KMS-11 (cell line): ENCODE results near the gene OR2L2.
"Not testable (repeated sequence)": the region's sequence is repeated elsewhere in the genome, so short reads cannot be mapped to it uniquely, and the experiment has no call there.

Experiments
- H2AFZ ChIP-seq: fragments of 200-600 bp; sonication (generic); 2 replicates; pipeline ENCODE4 v1.6.1; 2016; ENCODE audit warnings: antibody characterized with exemption, mixed run types, low read depth
- H3K27ac ChIP-seq: fragments of 200-600 bp; sonication (generic); 2 replicates; pipeline ENCODE4 v1.6.1; 2016; ENCODE audit warnings: mild to moderate bottlenecking, mixed run types
- H3K27me3 ChIP-seq: fragments of 200-600 bp; sonication (generic); 2 replicates; pipeline ENCODE4 v1.6.1; 2017; ENCODE audit warnings: mild to moderate bottlenecking, low read depth, mixed run types, moderate library complexity; ENCODE audit not compliant: insufficient read depth
- H3K36me3 ChIP-seq: fragments of 200-600 bp; sonication (generic); 2 replicates; pipeline ENCODE4 v1.6.1; 2017; ENCODE audit warnings: mild to moderate bottlenecking, mixed run types; ENCODE audit not compliant: insufficient read depth
- H3K4me1 ChIP-seq: fragments of 200-600 bp; sonication (generic); 2 replicates; pipeline ENCODE4 v1.6.1; 2016; ENCODE audit warnings: mild to moderate bottlenecking, low read depth, mixed run types; ENCODE audit not compliant: poor library complexity, severe bottlenecking
- H3K4me2 ChIP-seq: fragments of 200-600 bp; sonication (generic); 2 replicates; pipeline ENCODE4 v1.7.0; 2016; ENCODE audit warnings: mild to moderate bottlenecking, mixed run types
- H3K4me3 ChIP-seq: fragments of 200-600 bp; sonication (generic); IDR thresholded peaks from 2 replicates; pipeline ENCODE4 v1.6.1; 2017; ENCODE audit warnings: low read depth, low read length, mixed read lengths; ENCODE audit not compliant: insufficient read depth
- H3K79me2 ChIP-seq: fragments of 200-600 bp; sonication (generic); 2 replicates; pipeline ENCODE4 v1.6.1; 2016; ENCODE audit warnings: low read depth, mixed run types; ENCODE audit not compliant: insufficient read depth
- H3K9ac ChIP-seq: fragments of 200-600 bp; sonication (generic); 2 replicates; pipeline ENCODE4 v1.6.1; 2016; ENCODE audit warnings: mild to moderate bottlenecking, mixed run types
- H4K20me1 ChIP-seq: fragments of 200-600 bp; sonication (generic); 2 replicates; pipeline ENCODE4 v1.6.1; 2016; ENCODE audit warnings: mild to moderate bottlenecking, mixed run types; ENCODE audit not compliant: insufficient read depth
- CTCF ChIP-seq: fragments of 200-600 bp; sonication (generic); conservative IDR thresholded peaks from 2 replicates; pipeline ENCODE4 v1.6.1; 2017; ENCODE audit warnings: low read depth, mild to moderate bottlenecking, antibody characterized with exemption, low read length, moderate library complexity, mixed read lengths

The OR2L2 gene

GRCh38 chr1:248065071-248065470 is 35.2 kb downstream of the OR2L2 start:
- H3K27ac ChIP-seq = no peak overlapping the region
- TF ChIP-seq CTCF = no peak
- H3K4me2 ChIP-seq = no peak overlapping the region
- H3K4me3 ChIP-seq = no peak overlapping the region
- no peak overlapping the region for H2AFZ ChIP-seq
- H4K20me1 ChIP-seq = no peaks in the 10 kb centered on the region
- no peaks in the 10 kb centered on the region for H3K27me3 ChIP-seq
- no peaks in the 10 kb centered on the region for H3K79me2 ChIP-seq
- no peak overlapping the region for H3K9ac ChIP-seq
- H3K4me1 ChIP-seq = no peaks in the 10 kb centered on the region
- no peaks in the 10 kb centered on the region for H3K36me3 ChIP-seq

GRCh38 chr1:248065604-248066003 is 35.7 kb downstream of the OR2L2 start:
- H3K4me1 ChIP-seq = no peaks in the 10 kb centered on the region
- TF ChIP-seq CTCF = no peak
- H4K20me1 ChIP-seq = no peaks in the 10 kb centered on the region

GRCh38 chr1:248083864-248084263 is 54.0 kb downstream of the OR2L2 start:
- not testable (repeated sequence) for H3K27me3 ChIP-seq, H3K9ac ChIP-seq, H3K79me2 ChIP-seq, H3K4me3 ChIP-seq, H2AFZ ChIP-seq, H4K20me1 ChIP-seq, H3K27ac ChIP-seq, H3K36me3 ChIP-seq, H3K4me2 ChIP-seq, H3K4me1 ChIP-seq

More at GRCh38 chr1:248065604-248066003, 35.7 kb downstream of the OR2L2 start:
- H3K79me2 ChIP-seq = no peaks in the 10 kb centered on the region
- no peaks in the 10 kb centered on the region for H3K36me3 ChIP-seq
- H3K27me3 ChIP-seq = no peaks in the 10 kb centered on the region
- no peak overlapping the region for H3K27ac ChIP-seq
- H3K9ac ChIP-seq = no peak overlapping the region
- H3K4me3 ChIP-seq = no peak overlapping the region
- no peak overlapping the region for H3K4me2 ChIP-seq
- no peak overlapping the region for H2AFZ ChIP-seq
